22Rv1 (cell line): ENCODE results near the gene CYP11A1.

Experiments
- ZFX ChIP-seq: fragments of 450-650 bp; IDR thresholded peaks from 2 replicates; pipeline ENCODE4 v1.6.1; 2017; ENCODE audit warnings: antibody characterized with exemption, borderline replicate concordance
- TF ChIP-seq, protein P1 (sequence below): fragments of 450-650 bp; IDR thresholded peaks from 2 replicates; pipeline ENCODE4 v1.5.1; 2017; ENCODE audit warnings: mild to moderate bottlenecking

DNA sequence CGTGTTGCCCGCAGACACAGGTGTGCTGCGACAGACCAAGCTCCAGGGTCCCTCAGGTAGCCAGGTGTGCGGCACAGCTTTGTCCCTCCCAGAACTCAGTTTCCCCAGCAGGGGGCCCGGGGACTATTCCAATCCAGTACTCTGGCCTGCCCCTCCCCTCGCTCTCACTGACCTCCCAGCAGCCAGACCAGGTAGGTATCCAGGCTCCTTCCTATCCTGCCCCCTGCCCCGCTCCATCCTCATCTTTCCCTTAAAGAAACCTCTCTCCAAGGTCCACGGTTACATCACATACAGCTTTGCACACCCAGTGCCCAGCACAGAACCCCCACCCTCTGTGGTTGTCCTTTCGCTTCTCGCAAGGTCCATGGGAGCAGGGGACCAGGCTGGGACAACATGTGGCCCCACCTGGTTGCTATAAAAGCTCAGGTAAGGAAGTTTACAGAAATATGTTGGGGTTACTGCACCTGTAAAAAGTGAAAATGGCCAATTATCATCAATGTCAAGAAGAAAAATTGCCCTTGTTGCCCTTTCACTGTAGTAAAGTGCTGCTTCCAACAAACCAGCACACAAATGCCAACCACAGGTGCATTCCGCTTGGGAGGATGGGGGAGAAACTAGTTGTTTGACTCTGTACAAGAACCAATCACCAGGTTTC, 7.3 kb upstream of the CYP11A1 start:
- TF ChIP-seq, protein P1, sequence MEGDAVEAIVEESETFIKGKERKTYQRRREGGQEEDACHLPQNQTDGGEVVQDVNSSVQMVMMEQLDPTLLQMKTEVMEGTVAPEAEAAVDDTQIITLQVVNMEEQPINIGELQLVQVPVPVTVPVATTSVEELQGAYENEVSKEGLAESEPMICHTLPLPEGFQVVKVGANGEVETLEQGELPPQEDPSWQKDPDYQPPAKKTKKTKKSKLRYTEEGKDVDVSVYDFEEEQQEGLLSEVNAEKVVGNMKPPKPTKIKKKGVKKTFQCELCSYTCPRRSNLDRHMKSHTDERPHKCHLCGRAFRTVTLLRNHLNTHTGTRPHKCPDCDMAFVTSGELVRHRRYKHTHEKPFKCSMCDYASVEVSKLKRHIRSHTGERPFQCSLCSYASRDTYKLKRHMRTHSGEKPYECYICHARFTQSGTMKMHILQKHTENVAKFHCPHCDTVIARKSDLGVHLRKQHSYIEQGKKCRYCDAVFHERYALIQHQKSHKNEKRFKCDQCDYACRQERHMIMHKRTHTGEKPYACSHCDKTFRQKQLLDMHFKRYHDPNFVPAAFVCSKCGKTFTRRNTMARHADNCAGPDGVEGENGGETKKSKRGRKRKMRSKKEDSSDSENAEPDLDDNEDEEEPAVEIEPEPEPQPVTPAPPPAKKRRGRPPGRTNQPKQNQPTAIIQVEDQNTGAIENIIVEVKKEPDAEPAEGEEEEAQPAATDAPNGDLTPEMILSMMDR = no peak
- no peak for TF ChIP-seq ZFX
